Urothelium cell line (cell line): ENCODE data around the gene CD70.
"Not testable (repeated sequence)": the region's sequence is repeated elsewhere in the genome, so short reads cannot be mapped to it uniquely, and the experiment has no call there.

Source experiments
- DNase-seq: peaks from one replicate; pipeline ENCODE4 v3.0.0; 2011; ENCODE audit warnings: low spot score, mixed read lengths
- FAIRE-seq: peaks from 2 replicates; lab custom pipeline; 2011; peaks lifted over from hg19 to GRCh38; lab: Jason Lieb, UNC

The CD70 gene

GRCh38 chr19:6572217-6572616, 18.7 kb downstream of the CD70 start:
- no peak for FAIRE-seq
- no peak for DNase-seq

GRCh38 chr19:6571167-6571566, 19.8 kb downstream of the CD70 start:
- no peak for DNase-seq
- no peak for FAIRE-seq

DNA sequence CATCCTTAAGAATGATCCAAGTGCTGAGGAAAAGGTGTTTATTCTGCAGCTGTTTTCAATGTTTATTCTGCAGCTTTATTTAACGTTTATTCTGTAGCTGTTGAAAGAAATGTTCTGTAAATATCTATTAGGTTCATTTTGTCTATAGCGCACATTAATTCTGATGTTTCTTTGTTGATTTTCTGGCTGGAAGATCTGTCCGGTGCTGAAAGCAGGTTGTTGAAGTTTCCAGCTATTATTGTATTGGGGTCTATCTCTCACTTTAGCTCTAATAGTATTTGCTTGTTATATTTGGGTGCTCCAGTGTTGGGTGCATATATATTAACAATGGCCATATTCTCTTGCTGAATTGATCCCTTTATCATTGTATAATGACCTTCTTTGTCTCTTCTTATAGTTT, 20.2 kb downstream of the CD70 start:
- DNase-seq (no peak), FAIRE-seq (no peak)

DNA sequence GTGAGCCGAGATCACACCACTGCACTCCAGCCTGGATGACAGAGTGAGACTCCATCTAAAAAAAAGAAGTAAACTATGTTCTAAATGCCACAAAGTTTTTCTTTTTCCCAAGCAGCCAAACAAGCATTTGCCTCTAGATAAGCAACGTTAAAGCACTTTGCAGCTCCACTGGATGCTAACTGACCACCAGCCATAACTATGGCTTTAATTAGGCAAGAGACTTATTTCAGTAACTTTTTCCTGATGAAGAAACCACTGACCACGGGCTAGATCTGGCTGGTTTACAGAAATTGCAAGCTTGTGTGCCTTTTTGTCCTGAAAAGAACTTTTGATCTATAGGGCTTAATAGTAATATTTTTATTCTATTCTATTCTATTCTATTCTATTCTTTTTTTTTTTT, 22.1 kb downstream of the CD70 start:
- FAIRE-seq = no peak
- no peak for DNase-seq

DNA sequence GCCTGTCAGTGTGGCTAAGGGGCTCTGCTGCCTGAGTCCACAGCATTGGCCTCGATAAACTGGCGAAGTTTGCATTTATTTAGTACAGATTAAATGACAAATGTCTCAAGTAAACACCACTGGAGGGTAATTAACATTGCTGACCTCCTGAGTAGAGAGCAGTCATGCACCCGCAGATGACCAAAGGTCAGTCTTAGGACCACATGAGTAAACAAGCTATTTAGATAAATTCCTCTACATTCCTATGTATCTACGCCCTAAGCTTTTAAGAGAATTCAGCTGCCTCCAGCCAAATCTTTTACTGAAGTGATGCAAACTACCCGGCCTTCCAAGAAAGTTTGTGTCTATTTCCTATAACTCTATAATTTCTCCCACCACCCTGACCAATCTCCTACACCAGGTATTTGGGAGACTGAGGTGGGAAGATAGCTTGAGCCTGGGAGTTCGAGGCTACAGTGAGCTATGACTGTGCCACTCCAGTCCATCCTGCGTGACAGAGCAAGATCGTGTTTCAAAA, 22.9 kb downstream of the CD70 start:
- no peak for FAIRE-seq

GRCh38 chr19:6566727-6567126, 24.2 kb downstream of the CD70 start:
- not testable (repeated sequence) for DNase-seq, FAIRE-seq

More for the DNA sequence above, 22.9 kb downstream of the CD70 start:
- no peak for DNase-seq

DNA sequence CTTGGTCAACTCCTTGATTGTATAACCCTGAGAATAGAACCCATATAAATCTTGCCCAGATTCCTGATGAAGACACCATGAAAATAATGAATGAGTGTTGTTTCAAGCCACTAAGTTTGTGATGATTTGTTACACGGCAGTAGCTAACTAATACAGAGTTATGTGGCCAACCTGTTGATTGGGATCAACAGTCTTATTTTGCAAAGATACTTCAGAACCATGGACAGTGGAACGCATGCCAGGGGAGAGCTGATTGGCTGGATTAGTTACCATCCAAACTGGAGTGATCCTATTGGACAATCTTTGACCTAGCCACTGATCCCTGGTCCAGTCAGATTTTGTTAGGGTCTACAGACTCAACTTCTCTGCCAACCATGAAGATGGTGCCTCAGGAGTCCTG, 26.6 kb downstream of the CD70 start:
- DNase-seq = no peak
- no peak for FAIRE-seq

GRCh38 chr19:6562437-6562836, 28.5 kb downstream of the CD70 start:
- not testable (repeated sequence) for DNase-seq, FAIRE-seq

- DNase-seq (no peak), FAIRE-seq (no peak)
These were observed 34.3 kb downstream of the CD70 start for GRCh38 chr19:6556480-6557195.

DNA sequence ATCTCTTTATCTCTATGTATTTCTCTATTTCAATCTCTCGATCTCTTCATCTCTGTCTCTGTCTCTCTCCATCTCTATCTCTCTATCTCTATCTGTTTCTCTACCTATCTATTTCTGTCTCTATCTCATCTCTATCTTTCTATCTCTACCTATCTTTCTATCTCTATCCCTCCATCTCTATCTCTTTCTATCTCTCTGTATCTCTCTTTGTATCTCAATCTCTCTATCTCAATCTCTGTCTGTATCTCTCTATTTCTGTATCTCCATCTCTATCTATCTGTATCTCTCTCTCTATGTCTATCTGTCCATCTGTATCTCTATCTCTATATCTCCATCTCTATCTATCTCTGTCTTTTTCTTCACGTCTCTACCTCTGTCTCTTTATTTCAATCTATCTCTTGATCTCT, 34.9 kb downstream of the CD70 start:
- DNase-seq (no peak), FAIRE-seq (no peak)

GRCh38 chr19:6551607-6552450, 39.1 kb downstream of the CD70 start:
- DNase-seq = peak; percentile 40
- FAIRE-seq = no peak

- FAIRE-seq = no peak
These were observed 39.9 kb downstream of the CD70 start for GRCh38 chr19:6551091-6551490.

DNA sequence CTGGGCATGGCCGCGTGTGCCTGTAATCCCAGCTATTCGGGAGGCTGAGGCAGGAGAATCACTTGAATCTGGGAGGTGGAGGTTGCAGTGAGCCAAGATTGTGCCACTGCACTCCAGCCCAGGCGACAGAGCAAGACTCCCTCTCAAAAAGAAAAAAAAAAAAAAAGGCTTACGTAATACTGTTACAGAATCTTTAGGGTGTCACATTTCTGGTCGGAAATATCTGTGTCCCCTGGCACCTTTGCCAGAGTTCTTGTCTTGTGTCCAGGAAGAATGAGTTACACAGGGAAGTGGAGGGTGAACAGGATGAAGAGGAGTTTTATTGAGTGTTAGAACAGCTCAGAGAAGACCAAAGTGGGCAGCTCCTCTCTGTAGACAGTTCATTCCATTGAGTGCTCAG, 40.3 kb downstream of the CD70 start:
- DNase-seq, FAIRE-seq: not testable (repeated sequence)

More at GRCh38 chr19:6551091-6551490, 39.9 kb downstream of the CD70 start:
- DNase-seq = no peak

DNA sequence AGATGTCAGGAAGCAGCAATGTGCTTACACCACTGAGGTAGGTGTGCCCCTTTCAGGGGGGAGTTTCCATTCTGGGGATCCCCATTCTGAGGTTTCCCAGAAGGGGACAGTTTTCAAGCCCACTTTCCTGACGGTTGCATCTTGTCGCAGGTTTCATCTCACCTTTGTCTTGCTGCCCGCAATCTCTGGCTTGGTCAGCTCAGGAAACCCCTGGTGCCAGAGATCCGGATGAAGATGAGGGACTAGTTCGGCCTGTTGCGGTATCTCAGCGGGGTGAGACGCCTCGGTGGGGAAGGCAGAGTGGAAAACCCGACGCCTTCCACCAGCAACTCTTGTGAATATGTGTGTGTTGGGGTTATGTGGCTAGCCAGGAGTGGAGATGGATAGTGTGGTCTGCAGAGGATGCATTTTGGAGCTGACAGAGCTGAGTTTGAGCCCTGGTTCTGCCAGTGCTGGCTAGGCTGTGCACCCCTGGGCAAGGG, 47.0 kb downstream of the CD70 start:
- FAIRE-seq = no peak
- DNase-seq = no peak

DNA sequence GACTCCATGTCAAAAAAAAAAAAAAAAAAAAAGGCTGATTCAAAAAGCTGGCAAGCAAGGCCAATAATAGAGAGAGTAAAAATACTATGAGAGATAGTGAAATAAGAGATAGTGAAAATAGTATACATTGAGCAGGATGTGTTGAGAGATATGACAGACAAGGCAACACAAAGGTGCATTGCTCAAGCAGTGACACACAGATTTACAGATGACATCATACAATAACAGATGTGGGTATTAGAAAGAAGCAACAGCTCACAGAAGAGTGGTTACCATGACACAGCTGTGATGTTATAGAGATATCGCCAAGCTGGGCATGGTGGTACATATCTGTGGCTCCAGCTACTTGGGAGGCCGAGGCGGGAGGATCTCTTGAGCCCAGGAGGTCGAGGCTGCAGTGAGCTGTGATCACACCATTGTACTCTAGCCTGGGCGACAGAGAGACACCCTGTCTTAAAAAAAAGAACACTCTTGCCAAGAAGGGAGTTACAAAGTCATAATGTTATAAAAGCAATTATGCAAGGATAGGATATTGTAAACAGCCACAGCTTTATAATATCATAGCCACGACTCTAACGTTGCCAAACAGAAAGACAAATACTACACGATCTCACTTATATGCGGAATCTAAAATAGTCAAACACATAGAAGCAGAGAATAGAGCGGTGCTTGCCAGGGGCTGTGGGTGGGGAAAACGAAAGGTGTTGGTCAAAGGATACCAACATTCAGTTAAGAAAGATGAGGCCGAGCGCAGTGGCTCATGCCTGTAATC, 49.8 kb downstream of the CD70 start:
- DNase-seq = no peak
- no peak for FAIRE-seq

DNA sequence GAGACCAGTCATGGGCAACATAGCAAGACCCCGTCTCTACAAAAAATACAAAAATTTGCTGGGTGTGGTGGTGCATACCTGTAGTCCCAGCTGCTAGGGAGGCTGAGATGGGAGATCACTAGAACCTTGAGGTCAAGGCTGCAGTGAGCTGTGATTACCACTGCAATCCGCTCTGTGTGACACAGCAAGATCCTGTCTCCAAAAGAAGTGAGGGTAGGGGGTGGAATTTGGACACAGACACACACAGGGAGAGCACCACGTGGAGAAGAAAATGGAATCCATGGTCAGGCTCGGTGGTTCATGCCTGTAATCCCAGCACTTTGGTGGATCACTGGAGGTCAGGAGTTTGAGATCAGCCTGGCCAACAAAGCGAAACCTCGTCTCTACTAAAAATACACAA, 51.4 kb downstream of the CD70 start:
- DNase-seq = no peak
- no peak for FAIRE-seq
